ENCODE data around the gene GRID1. TPM values are rescaled to one million over a fixed set of nuclear protein-coding genes. Genes with fewer than 3 reads are reported as not detected.

Gene GRID1
- total RNA-seq, 1 donor from 2014 or later = 9.2 TPM

- no peak for TF ChIP-seq CTCF (conservative IDR thresholded peaks at IDR 0.05)
- H3K36me3 Mint-ChIP-seq = no peaks in the 10 kb centered on the region
- H3K4me1 Mint-ChIP-seq (ENCODE audit: unreplicated experiment) = peaks cover 23% of the 10 kb centered on the region
- no peak overlapping the region for H3K4me3 Mint-ChIP-seq
- DNase-seq (ENCODE audit: extremely low spot score, unreplicated experiment) = peak; percentile 42
- no peak overlapping the region for H3K27ac Mint-ChIP-seq
- peaks cover 5% of the 10 kb centered on the region for H3K9me3 Mint-ChIP-seq
- peaks cover 39% of the 10 kb centered on the region for H3K27me3 Mint-ChIP-seq
These were observed 105.1 kb downstream of the GRID1 start for GRCh38 chr10:86261470-86261869.

- no peak for TF ChIP-seq CTCF (conservative IDR thresholded peaks at IDR 0.05)
- peaks cover 16% of the 10 kb centered on the region for H3K4me1 Mint-ChIP-seq (ENCODE audit: unreplicated experiment)
- H3K9me3 Mint-ChIP-seq = peaks cover 5% of the 10 kb centered on the region
- no peak overlapping the region for H3K4me3 Mint-ChIP-seq
- H3K27me3 Mint-ChIP-seq = peaks cover 33% of the 10 kb centered on the region
- H3K27ac Mint-ChIP-seq = no peak overlapping the region
- DNase-seq (ENCODE audit: extremely low spot score, unreplicated experiment) = peak; percentile 34
- H3K36me3 Mint-ChIP-seq = no peaks in the 10 kb centered on the region
These were observed 106.0 kb downstream of the GRID1 start for GRCh38 chr10:86260564-86260963.

- Mint-ChIP-seq H3K27me3 (peaks cover 29% of the 10 kb centered on the region), H3K9me3 (peaks cover 5% of the 10 kb centered on the region), H3K4me1 (ENCODE audit: unreplicated experiment) (peaks cover 13% of the 10 kb centered on the region), H3K4me3 (no peak overlapping the region), H3K36me3 (no peaks in the 10 kb centered on the region), H3K27ac (no peak overlapping the region)
- no peak for TF ChIP-seq CTCF (conservative IDR thresholded peaks at IDR 0.05)
- no peak for DNase-seq (ENCODE audit: extremely low spot score, unreplicated experiment)
These were observed 106.6 kb downstream of the GRID1 start for GRCh38 chr10:86259901-86260562.

- Mint-ChIP-seq H3K4me3 (no peak overlapping the region), H3K9me3 (peaks cover 5% of the 10 kb centered on the region), H3K27me3 (peaks cover 27% of the 10 kb centered on the region), H3K36me3 (no peaks in the 10 kb centered on the region), H3K4me1 (ENCODE audit: unreplicated experiment) (peaks cover 16% of the 10 kb centered on the region), H3K27ac (no peak overlapping the region)
- peak; percentile 50 for DNase-seq (ENCODE audit: extremely low spot score, unreplicated experiment)
- TF ChIP-seq CTCF (conservative IDR thresholded peaks at IDR 0.05) = no peak
These were observed 107.7 kb downstream of the GRID1 start for GRCh38 chr10:86258941-86259340.

GRCh38 chr10:86258499-86258898 lies 108.1 kb downstream of the GRID1 start:
- Mint-ChIP-seq H3K36me3 (no peaks in the 10 kb centered on the region), H3K9me3 (peaks cover 5% of the 10 kb centered on the region), H3K4me3 (no peak overlapping the region), H3K27ac (no peak overlapping the region), H3K4me1 (ENCODE audit: unreplicated experiment) (peaks cover 20% of the 10 kb centered on the region), H3K27me3 (peaks cover 26% of the 10 kb centered on the region)
- no peak for DNase-seq (ENCODE audit: extremely low spot score, unreplicated experiment)
- no peak for TF ChIP-seq CTCF (conservative IDR thresholded peaks at IDR 0.05)

Measured in type B pancreatic cell (in vitro differentiated cells).